ENCODE measurements around the gene PBXIP1. TPM values are rescaled to one million over a fixed set of nuclear protein-coding genes. Genes with fewer than 3 reads are reported as not detected.

PBXIP1 gene
- polyA plus RNA-seq, 3 donors = 23.1 to 31.7 (median 24.0) TPM

DNA sequence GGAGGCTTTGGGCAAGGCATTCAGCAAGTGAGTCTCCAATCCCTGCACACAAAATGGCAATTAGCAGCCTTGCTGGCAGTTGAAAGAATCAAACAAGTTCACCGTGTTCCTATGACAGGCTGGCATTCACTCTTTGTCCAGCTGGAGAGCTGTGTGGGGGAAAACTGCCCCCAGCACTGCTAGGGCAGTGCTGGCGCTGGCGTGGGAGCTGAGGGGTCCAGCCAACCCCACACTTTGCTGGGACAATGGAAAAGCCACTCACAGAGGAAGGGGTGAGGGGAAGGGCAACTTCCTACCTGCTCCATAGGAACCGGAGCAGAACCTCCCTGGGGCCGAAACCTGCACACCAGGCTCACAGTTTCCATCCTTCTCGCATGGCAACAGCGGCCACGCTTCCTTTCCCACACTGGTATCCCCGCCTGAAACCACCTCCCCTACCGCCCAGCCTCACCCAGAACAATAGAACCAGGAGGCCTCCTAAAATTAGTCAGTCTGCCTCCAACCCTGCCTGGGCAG, 59.1 kb downstream of the PBXIP1 start:
- Histone ChIP-seq H3K4me2 (replicated peaks; ENCODE audit: extremely low read depth, low read length, poor library complexity, severe bottlenecking) (no peak overlapping the region), H3K27me3 (ENCODE audit: control insufficient read depth in 2 of 2, insufficient read depth in 2 of 2, low read length in 2 of 2) (no peaks in the 10 kb centered on the region), H3K4me3 (replicated peaks in 1 of 3; ENCODE audit: low read depth in 2 of 3, low read length in 3 of 3) (no peak overlapping the region), H4K20me1 (ENCODE audit: insufficient read depth, low read length) (no peaks in the 10 kb centered on the region), H3K4me1 (ENCODE audit: control insufficient read depth in 1 of 2, insufficient read depth in 2 of 2, low read length in 2 of 2) (no peaks in the 10 kb centered on the region), H2AFZ (ENCODE audit: insufficient read depth, low read depth, low read length, poor library complexity, severe bottlenecking) (no peak overlapping the region), H3K79me2 (ENCODE audit: insufficient read depth, low read length) (no peaks in the 10 kb centered on the region), H3K27ac (ENCODE audit: low read depth in 1 of 2, low read length in 2 of 2) (no peak overlapping the region), H3K36me3 (replicated peaks in 1 of 2; ENCODE audit: control insufficient read depth in 1 of 2, insufficient read depth in 2 of 2, low read length in 2 of 2) (no peaks in the 10 kb centered on the region), H3K9me3 (replicated peaks in 1 of 2; ENCODE audit: control insufficient read depth in 1 of 2, insufficient read depth in 1 of 2, low read length in 2 of 2) (no peaks in the 10 kb centered on the region), H3K9ac (ENCODE audit: insufficient read depth, low read length, poor library complexity, severe bottlenecking) (no peak overlapping the region)
- WGBS (ENCODE audit: insufficient coverage) = 88% methylated on average over 7 of the region's 10 CpGs
- H3K4me1 Mint-ChIP-seq = no peaks in the 10 kb centered on the region
- DNase-seq = no peak
- TF ChIP-seq, protein P1, sequence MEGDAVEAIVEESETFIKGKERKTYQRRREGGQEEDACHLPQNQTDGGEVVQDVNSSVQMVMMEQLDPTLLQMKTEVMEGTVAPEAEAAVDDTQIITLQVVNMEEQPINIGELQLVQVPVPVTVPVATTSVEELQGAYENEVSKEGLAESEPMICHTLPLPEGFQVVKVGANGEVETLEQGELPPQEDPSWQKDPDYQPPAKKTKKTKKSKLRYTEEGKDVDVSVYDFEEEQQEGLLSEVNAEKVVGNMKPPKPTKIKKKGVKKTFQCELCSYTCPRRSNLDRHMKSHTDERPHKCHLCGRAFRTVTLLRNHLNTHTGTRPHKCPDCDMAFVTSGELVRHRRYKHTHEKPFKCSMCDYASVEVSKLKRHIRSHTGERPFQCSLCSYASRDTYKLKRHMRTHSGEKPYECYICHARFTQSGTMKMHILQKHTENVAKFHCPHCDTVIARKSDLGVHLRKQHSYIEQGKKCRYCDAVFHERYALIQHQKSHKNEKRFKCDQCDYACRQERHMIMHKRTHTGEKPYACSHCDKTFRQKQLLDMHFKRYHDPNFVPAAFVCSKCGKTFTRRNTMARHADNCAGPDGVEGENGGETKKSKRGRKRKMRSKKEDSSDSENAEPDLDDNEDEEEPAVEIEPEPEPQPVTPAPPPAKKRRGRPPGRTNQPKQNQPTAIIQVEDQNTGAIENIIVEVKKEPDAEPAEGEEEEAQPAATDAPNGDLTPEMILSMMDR (IDR thresholded peaks at IDR 0.05) = no peak
- H3K27me3 Mint-ChIP-seq (ENCODE audit: low read depth in 3 of 3) = peaks cover 0 to 5% (median 4%) of the 10 kb centered on the region in 3 donors
- peaks cover 0 to 2% (median 0%) of the 10 kb centered on the region in 7 donors for H3K9me3 Mint-ChIP-seq
- H3K36me3 Mint-ChIP-seq = no peaks in the 10 kb centered on the region
- no peak overlapping the region for H3K4me3 Mint-ChIP-seq
- H3K27ac Mint-ChIP-seq = no peak overlapping the region
- intact Hi-C loops (cut with micrococcal nuclease) = no loop called here

DNA sequence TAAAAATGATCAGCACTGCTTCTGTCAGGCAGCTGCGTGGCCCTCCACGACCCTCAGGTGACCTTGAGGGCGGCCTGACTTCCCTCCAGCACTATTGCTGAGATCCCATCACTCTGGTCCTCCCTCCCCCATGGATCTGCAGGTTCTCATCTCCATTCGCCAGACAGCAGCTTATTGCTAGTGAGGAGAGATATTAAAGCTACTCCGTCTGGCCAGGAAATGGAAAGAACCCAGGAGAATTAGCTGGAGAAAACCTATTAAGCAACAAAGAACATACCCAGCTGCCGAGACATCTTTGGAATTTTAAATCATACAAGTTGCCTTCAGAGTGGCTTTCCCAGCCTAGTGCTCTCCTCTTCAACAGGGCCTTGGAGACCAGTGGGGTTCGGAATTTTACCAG, 60.1 kb downstream of the PBXIP1 start:
- Histone ChIP-seq H3K79me2 (ENCODE audit: insufficient read depth, low read length) (no peaks in the 10 kb centered on the region), H3K4me3 (replicated peaks in 1 of 3; ENCODE audit: low read depth in 2 of 3, low read length in 3 of 3) (no peak overlapping the region), H3K27ac (ENCODE audit: low read depth in 1 of 2, low read length in 2 of 2) (no peak overlapping the region), H3K27me3 (ENCODE audit: control insufficient read depth in 2 of 2, insufficient read depth in 2 of 2, low read length in 2 of 2) (no peaks in the 10 kb centered on the region), H3K4me1 (ENCODE audit: control insufficient read depth in 1 of 2, insufficient read depth in 2 of 2, low read length in 2 of 2) (no peaks in the 10 kb centered on the region), H3K36me3 (replicated peaks in 1 of 2; ENCODE audit: control insufficient read depth in 1 of 2, insufficient read depth in 2 of 2, low read length in 2 of 2) (no peaks in the 10 kb centered on the region), H3K9ac (ENCODE audit: insufficient read depth, low read length, poor library complexity, severe bottlenecking) (no peak overlapping the region), H3K4me2 (replicated peaks; ENCODE audit: extremely low read depth, low read length, poor library complexity, severe bottlenecking) (no peak overlapping the region), H4K20me1 (ENCODE audit: insufficient read depth, low read length) (no peaks in the 10 kb centered on the region), H2AFZ (ENCODE audit: insufficient read depth, low read depth, low read length, poor library complexity, severe bottlenecking) (no peak overlapping the region), H3K9me3 (replicated peaks in 1 of 2; ENCODE audit: control insufficient read depth in 1 of 2, insufficient read depth in 1 of 2, low read length in 2 of 2) (no peaks in the 10 kb centered on the region)
- Mint-ChIP-seq H3K4me3 (no peak overlapping the region), H3K36me3 (no peaks in the 10 kb centered on the region), H3K9me3 (peaks cover 0 to 2% (median 0%) of the 10 kb centered on the region in 7 donors), H3K27ac (no peak overlapping the region), H3K27me3 (ENCODE audit: low read depth in 3 of 3) (peaks cover 0 to 5% (median 4%) of the 10 kb centered on the region in 3 donors), H3K4me1 (no peaks in the 10 kb centered on the region)
- 90% methylated on average over 2 of the region's 7 CpGs for WGBS (ENCODE audit: insufficient coverage)
- intact Hi-C loops (cut with micrococcal nuclease) = no loop called here
- TF ChIP-seq, protein P1 (IDR thresholded peaks at IDR 0.05) = no peak
- no peak for DNase-seq

Small RNA genes within 50 kb of the gene (small RNA-seq; reads per million reads assigned to genes)
- gene MIR4258 (ENCODE audit: insufficient read length, low read depth) = not detected
- gene RF00017 (ENCODE audit: insufficient read length, low read depth) = not detected

Other genes starting within 250 kb of the PBXIP1 start
- not detected for gene KCNN3, start 85.8 kb downstream of the PBXIP1 start, polyA plus RNA-seq
- 10 to 100 TPM; 17.2 to 43.2 (median 41.9) TPM for gene PMVK, start 19.4 kb downstream of the PBXIP1 start, polyA plus RNA-seq
- gene PYGO2, start 5.7 kb upstream of the PBXIP1 start, polyA plus RNA-seq = 10 to 100 TPM in 2 of 3 donors, 1 to 10 TPM in 1; 8.2 to 12.5 (median 12.0) TPM
- gene SHC1, start 14.6 kb upstream of the PBXIP1 start, polyA plus RNA-seq = 10 to 100 TPM; 26.7 to 70.6 (median 31.5) TPM
- 10 to 100 TPM in 2 of 3 donors, 1 to 10 TPM in 1; 9.4 to 22.6 (median 18.0) TPM for gene CKS1B, start 18.6 kb upstream of the PBXIP1 start, polyA plus RNA-seq
- gene FLAD1, start 27.2 kb upstream of the PBXIP1 start, polyA plus RNA-seq = 10 to 100 TPM; 31.5 to 41.6 (median 35.1) TPM
- not detected for gene LENEP, start 37.5 kb upstream of the PBXIP1 start, polyA plus RNA-seq
- 100 to 1,000 TPM in 1 of 3 donors, 1 to 10 TPM in 2; 6.3 to 149 (median 9.6) TPM for gene ZBTB7B, start 46.7 kb upstream of the PBXIP1 start, polyA plus RNA-seq
- 1 to 10 TPM in 1 of 3 donors, not detected in 2; 2.6 TPM for gene DCST2, start 77.7 kb upstream of the PBXIP1 start, polyA plus RNA-seq
- gene DCST1, start 77.7 kb upstream of the PBXIP1 start, polyA plus RNA-seq = under 1 TPM in 1 of 3 donors, not detected in 2; 0.05 TPM
- gene ADAM15, start 95.2 kb upstream of the PBXIP1 start, polyA plus RNA-seq = 100 to 1,000 TPM in 1 of 3 donors, 10 to 100 TPM in 2; 44.5 to 202 (median 74.3) TPM
- 1 to 10 TPM; 2.3 to 8.0 (median 4.1) TPM for gene EFNA4, start 107.6 kb upstream of the PBXIP1 start, polyA plus RNA-seq
- gene EFNA3, start 122.7 kb upstream of the PBXIP1 start, polyA plus RNA-seq = 1 to 10 TPM in 1 of 3 donors, under 1 TPM in 2; 0.45 to 1.7 (median 0.92) TPM
- 1 to 10 TPM in 1 of 3 donors, not detected in 2; 1.2 TPM for gene EFNA1, start 171.8 kb upstream of the PBXIP1 start, polyA plus RNA-seq
- 10 to 100 TPM; 40.0 to 50.8 (median 49.4) TPM for gene SLC50A1, start 179.8 kb upstream of the PBXIP1 start, polyA plus RNA-seq
- 100 to 1,000 TPM in 2 of 3 donors, 10 to 100 TPM in 1; 99.9 to 141 (median 105) TPM for gene DPM3, start 184.4 kb upstream of the PBXIP1 start, polyA plus RNA-seq
- 100 to 1,000 TPM; 157 to 256 (median 247) TPM for gene KRTCAP2, start 217.2 kb upstream of the PBXIP1 start, polyA plus RNA-seq
- under 1 TPM in 1 of 3 donors, not detected in 2; 0.13 TPM for gene TRIM46, start 217.8 kb upstream of the PBXIP1 start, polyA plus RNA-seq